MM.1S (cell line): ENCODE measurements around the gene RAB43.

Experiments used
- CTCF ChIP-seq: fragments of 300-600 bp; sonication (generic); IDR thresholded peaks from 2 replicates; pipeline ENCODE4 v1.5.1; 2016; ENCODE audit warnings: antibody characterized with exemption, low read length, mixed read lengths
- EZH2 ChIP-seq: fragments of 300-600 bp; sonication (generic); optimal IDR thresholded peaks from 2 replicates; pipeline ENCODE3; 2017; ENCODE audit warnings: low read depth, mild to moderate bottlenecking, antibody characterized with exemption, low read length, mixed read lengths
- EZH2phosphoT487 ChIP-seq: fragments of 300-600 bp; sonication (generic); IDR thresholded peaks from 2 replicates; pipeline ENCODE4 v1.6.1; 2018; ENCODE audit warnings: antibody characterized with exemption, low read length

GRCh38 chr3:129052675-129053074 is 68.9 kb downstream of the RAB43 start:
- TF ChIP-seq CTCF (no peak), EZH2 (no peak), EZH2phosphoT487 (no peak)
